Panc1 (cell line): Measurements from ENCODE around the gene ERCC1.

Experiments
- CTCF ChIP-seq: fragments of 450-650 bp; IDR thresholded peaks from 2 replicates; pipeline ENCODE4 v1.5.1; 2017; ENCODE audit warnings: mild to moderate bottlenecking
- POLR2AphosphoS5 ChIP-seq: IDR thresholded peaks from 2 replicates; pipeline ENCODE4 v1.6.1; 2012; ENCODE audit warnings: mild to moderate bottlenecking, low read depth, low read length, moderate library complexity

- TF ChIP-seq CTCF (no peak), POLR2AphosphoS5 (no peak)
Observed at GRCh38 chr19:45457776-45458175, 34.1 kb upstream of the ERCC1 start.
